HTERT RPE-1 (cell line): ENCODE data around the gene PARP16.

Source experiments
- in situ Hi-C: fragments of 300-500 bp; cut with MboI; formaldehyde crosslinking; loops from 4 replicates; pipeline ENCODE4 v1.14.3; 2020; ENCODE audit warnings: low sequenced_read_pairs

PARP16 gene

GRCh38 chr15:65208647-65209046 lies 78.0 kb downstream of the PARP16 start:
- in situ Hi-C loops, result no loop called here
